Cardiac muscle cell (in vitro differentiated cells and primary cell): Measurements from ENCODE around the gene PAMR1. TPM values are rescaled to one million over a fixed set of nuclear protein-coding genes. Genes with fewer than 3 reads are reported as not detected.
"Not testable (repeated sequence)": the region's sequence is repeated elsewhere in the genome, so short reads cannot be mapped to it uniquely, and the experiment has no call there.

Experiments used
- DNase-seq, 2 donors: peaks; one replicate each; pipeline versions ENCODE4 v3.0.0 to v3.0.0-alpha.2; 2010 to 2017; ENCODE audit warnings: low read depth in 1 of 2, low spot score in 1 of 2
- H3K27ac ChIP-seq: fragments of 200-600 bp; sonication (generic); 2 replicates; pipeline ENCODE4 v1.5.1; 2016
- H3K27me3 ChIP-seq: fragments of 200-600 bp; sonication (generic); 2 replicates; pipeline ENCODE4 v1.6.0; 2016; ENCODE audit warnings: control low read depth
- H3K36me3 ChIP-seq: fragments of 200-600 bp; sonication (generic); 2 replicates; pipeline ENCODE4 v1.5.1; 2016; ENCODE audit warnings: control low read depth
- H3K4me1 ChIP-seq: fragments of 200-600 bp; sonication (generic); 2 replicates; pipeline ENCODE4 v1.8.1; 2017; ENCODE audit warnings: low read depth, mild to moderate bottlenecking, mixed run types
- H3K4me3 ChIP-seq: fragments of 200-600 bp; sonication (generic); 2 replicates; pipeline ENCODE4 v1.5.1; 2016; ENCODE audit warnings: mild to moderate bottlenecking
- H3K9me3 ChIP-seq: fragments of 200-600 bp; sonication (generic); 2 replicates; pipeline ENCODE4 v1.5.1; 2017; ENCODE audit warnings: low read depth, mild to moderate bottlenecking, control low read depth
- polyA plus RNA-seq: library from polyadenylated mRNA; unstranded; fragments of >200 nt; fragmentation: Nextera tagmentation; extraction: Ambion mirVana; gene quantifications from 2 replicates; pipeline ENCODE4 v1.2.1, GENCODE V29; 2016
- total RNA-seq: library from RNA; depleted of rRNA; stranded (reverse); fragments of >200 nt; gene quantifications from 2 replicates; pipeline ENCODE4 v1.2.3, GENCODE V29; 2016
- TF ChIP-seq, protein P1 (sequence below): IDR thresholded peaks from 2 replicates; pipeline ENCODE4 v1.5.1; 2012; ENCODE audit warnings: low read depth, mild to moderate bottlenecking, low read length

Gene PAMR1
- total and polyA plus RNA-seq, 2 experiments from 2014 or later: 0.15 to 0.77 TPM

DNA sequence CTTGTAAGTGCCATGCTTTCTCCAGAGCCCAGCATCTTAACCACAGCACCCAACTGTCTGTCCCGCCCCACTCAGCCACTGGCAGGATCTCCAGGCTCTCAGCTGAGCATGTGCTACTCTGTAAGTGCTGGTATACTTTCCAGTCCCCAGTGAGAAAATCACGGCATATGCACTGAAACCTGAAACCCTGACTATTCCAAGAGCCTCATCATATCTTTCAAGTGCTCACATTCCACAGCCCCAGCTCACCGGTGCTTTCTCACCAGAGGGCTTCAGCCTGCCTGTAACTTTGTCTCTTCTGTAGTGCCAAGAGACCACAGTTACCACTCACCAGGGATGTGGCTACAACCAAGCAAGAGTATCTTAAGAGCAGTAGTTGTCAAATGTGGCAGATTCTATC is 24.4 kb upstream of the PAMR1 start:
- DNase-seq: peak; percentile 85 to 93
- H3K4me3 ChIP-seq: no peak overlapping the region
- peaks cover 14% of the 10 kb centered on the region for H3K4me1 ChIP-seq
- TF ChIP-seq, protein P1, sequence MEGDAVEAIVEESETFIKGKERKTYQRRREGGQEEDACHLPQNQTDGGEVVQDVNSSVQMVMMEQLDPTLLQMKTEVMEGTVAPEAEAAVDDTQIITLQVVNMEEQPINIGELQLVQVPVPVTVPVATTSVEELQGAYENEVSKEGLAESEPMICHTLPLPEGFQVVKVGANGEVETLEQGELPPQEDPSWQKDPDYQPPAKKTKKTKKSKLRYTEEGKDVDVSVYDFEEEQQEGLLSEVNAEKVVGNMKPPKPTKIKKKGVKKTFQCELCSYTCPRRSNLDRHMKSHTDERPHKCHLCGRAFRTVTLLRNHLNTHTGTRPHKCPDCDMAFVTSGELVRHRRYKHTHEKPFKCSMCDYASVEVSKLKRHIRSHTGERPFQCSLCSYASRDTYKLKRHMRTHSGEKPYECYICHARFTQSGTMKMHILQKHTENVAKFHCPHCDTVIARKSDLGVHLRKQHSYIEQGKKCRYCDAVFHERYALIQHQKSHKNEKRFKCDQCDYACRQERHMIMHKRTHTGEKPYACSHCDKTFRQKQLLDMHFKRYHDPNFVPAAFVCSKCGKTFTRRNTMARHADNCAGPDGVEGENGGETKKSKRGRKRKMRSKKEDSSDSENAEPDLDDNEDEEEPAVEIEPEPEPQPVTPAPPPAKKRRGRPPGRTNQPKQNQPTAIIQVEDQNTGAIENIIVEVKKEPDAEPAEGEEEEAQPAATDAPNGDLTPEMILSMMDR: no peak
- H3K27ac ChIP-seq: peak overlapping the region; percentile 74
- H3K9me3 ChIP-seq: no peaks in the 10 kb centered on the region
- H3K27me3 ChIP-seq: no peaks in the 10 kb centered on the region
- H3K36me3 ChIP-seq: no peaks in the 10 kb centered on the region

DNA sequence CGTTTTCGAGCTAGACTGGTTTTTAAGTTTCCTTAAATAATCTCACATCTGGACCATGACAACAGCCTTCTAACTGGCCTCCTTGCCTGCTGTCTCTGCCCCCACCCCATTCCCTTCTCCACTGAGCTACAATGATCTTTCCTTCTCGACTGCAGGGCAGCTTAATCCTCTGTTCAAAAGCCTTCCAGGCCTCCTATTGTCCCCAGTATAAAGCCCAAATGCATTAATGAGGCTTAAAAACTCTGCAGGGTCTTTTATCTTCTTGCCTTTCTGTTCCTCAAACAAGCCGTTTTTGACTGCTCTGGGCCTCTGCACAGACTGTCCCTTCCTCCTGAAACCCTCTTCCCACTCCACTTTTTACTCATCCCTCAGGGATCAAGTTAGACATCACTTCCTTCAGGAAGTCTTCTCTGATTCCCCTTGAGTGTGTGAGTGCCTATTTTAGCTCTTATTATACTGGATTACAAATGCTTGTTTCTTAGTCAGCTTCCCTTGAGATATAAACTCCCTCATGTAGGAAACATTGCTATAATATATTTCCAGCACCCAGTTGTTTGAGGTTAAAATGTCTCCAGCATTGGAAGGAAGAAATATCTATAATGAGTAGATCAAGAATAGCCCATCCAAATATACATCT is 23.6 kb upstream of the PAMR1 start:
- Histone ChIP-seq H3K4me1 (peaks cover 14% of the 10 kb centered on the region), H3K27ac (peak overlapping the region; percentile 10), H3K9me3 (no peaks in the 10 kb centered on the region), H3K36me3 (no peaks in the 10 kb centered on the region), H3K4me3 (no peak overlapping the region), H3K27me3 (no peaks in the 10 kb centered on the region)
- DNase-seq: no peak
- TF ChIP-seq, protein P1: no peak

DNA sequence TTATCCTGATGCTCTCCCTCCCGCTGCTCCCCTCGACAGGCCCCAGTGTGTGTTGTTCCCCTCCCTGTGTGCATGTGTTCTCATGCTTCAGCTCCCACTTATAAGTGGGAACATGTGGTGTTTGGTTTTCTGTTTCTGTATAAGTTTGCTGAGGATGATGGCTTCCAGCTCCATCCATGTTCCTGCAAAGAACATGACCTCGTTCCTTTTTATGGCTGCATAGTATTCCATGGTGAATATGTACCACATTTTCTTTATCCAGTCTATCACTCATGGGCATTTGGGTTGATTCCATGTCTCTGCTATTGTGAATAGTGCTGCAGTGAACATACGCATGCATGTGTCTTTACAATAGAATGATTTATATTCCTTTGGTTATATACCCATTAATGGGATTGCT is 22.6 kb upstream of the PAMR1 start:
- peaks cover 14% of the 10 kb centered on the region for H3K4me1 ChIP-seq
- H3K27ac ChIP-seq, H3K4me3 ChIP-seq, H3K9me3 ChIP-seq, H3K27me3 ChIP-seq, DNase-seq, H3K36me3 ChIP-seq: not testable (repeated sequence)

DNA sequence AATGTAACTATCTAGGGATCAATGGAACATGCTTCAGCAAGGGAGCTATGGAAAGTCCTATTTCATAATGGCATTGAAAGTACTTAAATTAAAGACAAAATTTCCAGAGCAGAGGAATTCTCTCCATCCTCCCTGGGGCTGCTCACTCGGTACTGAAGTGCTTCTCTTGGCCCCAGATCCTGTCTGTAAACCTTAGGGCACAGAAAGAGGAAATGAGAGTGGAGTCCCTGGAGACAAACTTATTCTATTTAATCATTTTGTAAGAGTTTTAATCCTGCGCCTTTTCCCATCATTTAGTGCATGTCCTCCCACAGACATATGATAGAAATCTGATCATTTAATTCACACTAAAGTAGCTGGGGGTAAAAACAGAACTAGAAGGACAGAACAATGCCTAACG is 20.9 kb upstream of the PAMR1 start:
- TF ChIP-seq, protein P1: no peak
- Histone ChIP-seq H3K27ac (no peak overlapping the region), H3K4me1 (peaks cover 14% of the 10 kb centered on the region), H3K27me3 (no peaks in the 10 kb centered on the region), H3K9me3 (no peaks in the 10 kb centered on the region), H3K36me3 (no peaks in the 10 kb centered on the region), H3K4me3 (no peak overlapping the region)
- no peak for DNase-seq

DNA sequence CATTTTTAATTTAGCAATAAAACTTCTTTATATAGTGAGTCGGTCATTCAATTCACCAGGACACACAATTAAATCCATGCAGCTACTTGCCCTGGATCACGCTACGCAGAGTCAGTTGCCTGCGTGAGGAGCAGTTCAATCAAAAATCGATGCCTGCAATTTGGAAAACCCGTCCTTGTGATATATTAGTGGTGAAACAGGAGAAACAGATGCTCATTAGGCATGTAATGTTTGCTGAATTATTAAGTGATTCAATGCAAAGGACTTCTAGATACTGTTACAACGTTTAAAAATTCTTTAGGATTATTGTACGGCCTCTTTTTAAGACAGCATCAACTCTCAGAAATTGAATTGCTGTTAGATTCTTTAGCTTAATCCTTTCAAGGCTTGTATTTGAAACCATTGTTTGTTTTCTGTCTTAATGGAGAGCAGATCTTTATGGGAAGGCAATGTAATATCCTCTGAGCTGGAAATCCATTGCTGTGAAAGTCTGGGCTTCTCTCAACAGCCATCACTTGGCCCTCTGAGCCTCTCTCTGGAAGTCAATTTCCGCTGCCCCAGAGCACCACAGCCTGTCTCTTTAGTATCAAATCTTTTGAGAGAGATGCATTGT is 20.1 kb upstream of the PAMR1 start:
- Histone ChIP-seq H3K27ac (no peak overlapping the region), H3K36me3 (no peaks in the 10 kb centered on the region), H3K4me1 (peaks cover 12% of the 10 kb centered on the region), H3K9me3 (no peaks in the 10 kb centered on the region), H3K27me3 (no peaks in the 10 kb centered on the region), H3K4me3 (no peak overlapping the region)
- no peak for DNase-seq
- TF ChIP-seq, protein P1: no peak

DNA sequence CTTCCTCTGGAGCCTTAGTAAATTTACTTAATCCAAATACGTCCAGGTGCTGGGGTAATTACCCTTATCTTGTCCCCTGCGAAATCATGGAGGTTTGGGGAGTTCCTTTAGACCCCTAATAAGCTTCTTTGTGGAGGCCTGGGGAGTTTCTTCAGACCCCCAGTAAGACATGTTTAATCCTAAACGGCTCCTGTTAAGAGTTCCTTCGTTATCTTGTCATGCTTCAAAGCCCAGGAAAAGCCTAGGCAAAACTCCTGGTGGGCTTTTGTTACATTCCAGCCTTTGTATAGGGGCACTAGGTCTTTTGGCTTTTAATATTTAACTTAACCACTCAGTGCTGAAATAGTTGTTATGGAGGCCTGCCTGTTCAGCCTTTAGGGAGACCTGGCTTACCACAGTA is 18.1 kb upstream of the PAMR1 start:
- TF ChIP-seq, protein P1: no peak
- H3K27ac ChIP-seq: no peak overlapping the region
- no peaks in the 10 kb centered on the region for H3K27me3 ChIP-seq
- no peaks in the 10 kb centered on the region for H3K36me3 ChIP-seq
- H3K4me1 ChIP-seq: no peaks in the 10 kb centered on the region
- no peaks in the 10 kb centered on the region for H3K9me3 ChIP-seq
- H3K4me3 ChIP-seq: no peak overlapping the region
- no peak for DNase-seq
